ENCODE results near the gene RPH3AL.

Gene RPH3AL

GRCh38 chr17:338442-339192 is 14.0 kb downstream of the RPH3AL start:
- Histone ChIP-seq H3K4ac (ENCODE audit: low read length) (no peak overlapping the region), H3K4me3 (ENCODE audit: low read length in 2 of 2) (no peak overlapping the region), H4K91ac (ENCODE audit: low read depth, low read length, poor library complexity) (no peak overlapping the region), H3K9ac (ENCODE audit: low read depth, low read length, poor library complexity) (no peak overlapping the region), H2BK5ac (ENCODE audit: low read length) (no peak overlapping the region), H3K14ac (ENCODE audit: low read length) (no peak overlapping the region), H2AFZ (ENCODE audit: low read length) (no peak overlapping the region), H3K18ac (ENCODE audit: low read length) (peak overlapping the region; percentile 6), H4K8ac (ENCODE audit: low read depth, low read length) (no peak overlapping the region), H2BK15ac (ENCODE audit: low read length) (peak overlapping the region; percentile 15), H3K9me3 (replicated peaks in 1 of 2; ENCODE audit: control insufficient read depth in 2 of 2, insufficient read depth in 1 of 2, low read depth in 1 of 2, low read length in 2 of 2) (no peaks in the 10 kb centered on the region), H3K79me1 (ENCODE audit: low read depth, low read length) (peaks cover 7% of the 10 kb centered on the region), H2BK120ac (ENCODE audit: low read depth, low read length) (no peak overlapping the region), H3K27ac (replicated peaks; ENCODE audit: low read length) (no peak overlapping the region), H3K27me3 (ENCODE audit: control insufficient read depth in 3 of 3, insufficient read depth in 3 of 3, low read depth in 1 of 3, low read length in 3 of 3) (no peaks in the 10 kb centered on the region), H3K23ac (ENCODE audit: low read depth, low read length, poor library complexity) (no peak overlapping the region), H2BK12ac (ENCODE audit: low read length) (no peak overlapping the region), H3K4me1 (ENCODE audit: control insufficient read depth in 2 of 2, insufficient read depth in 1 of 2, low read depth in 1 of 2, low read length in 2 of 2) (peaks cover 4 to 10% of the 10 kb centered on the region in 2 donors), H3K36me3 (replicated peaks in 1 of 2; ENCODE audit: control insufficient read depth in 2 of 2, insufficient read depth in 2 of 2, low read length in 2 of 2) (no peaks in the 10 kb centered on the region), H2AK5ac (ENCODE audit: low read depth, low read length) (peak overlapping the region; percentile 15), H3K4me2 (ENCODE audit: insufficient read depth, low read length, poor library complexity, severe bottlenecking) (no peak overlapping the region)
- no CpG with 5 or more reads among the region's 19 CpGs for WGBS, 2 donors (ENCODE audit: extremely low coverage in 2 of 2, insufficient read length in 2 of 2, insufficient replicate concordance in 1 of 2)
- DNase-seq (ENCODE audit: low spot score) = no peak

DNA sequence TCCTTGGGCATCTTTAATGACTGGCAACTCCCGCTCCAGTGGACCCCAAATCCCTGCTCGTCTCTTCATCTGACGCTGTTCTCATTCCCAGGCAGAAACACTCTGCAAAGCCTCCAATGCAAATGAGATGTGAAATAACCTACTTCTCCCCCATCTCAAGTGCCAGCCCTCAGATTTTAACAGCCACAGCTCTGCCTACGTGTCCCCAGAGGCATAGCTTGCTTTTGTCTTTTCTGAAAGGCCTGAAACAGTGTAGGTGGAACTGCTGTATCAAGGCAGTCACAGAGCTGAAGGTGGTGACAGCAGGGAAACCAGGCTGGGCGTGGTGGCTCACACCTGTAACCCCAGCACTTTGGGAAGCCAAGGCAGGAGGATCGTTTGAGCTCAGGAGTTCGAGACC is 14.7 kb downstream of the RPH3AL start:
- H3K79me1 ChIP-seq (ENCODE audit: low read depth, low read length) = peaks cover 7% of the 10 kb centered on the region
- no peak overlapping the region for H3K23ac ChIP-seq (ENCODE audit: low read depth, low read length, poor library complexity)
- no peaks in the 10 kb centered on the region for H3K36me3 ChIP-seq (replicated peaks in 1 of 2; ENCODE audit: control insufficient read depth in 2 of 2, insufficient read depth in 2 of 2, low read length in 2 of 2)
- no CpG with 5 or more reads among the region's 7 CpGs for WGBS, 2 donors (ENCODE audit: extremely low coverage in 2 of 2, insufficient read length in 2 of 2, insufficient replicate concordance in 1 of 2)
- peak overlapping the region; percentile 54 for H2BK5ac ChIP-seq (ENCODE audit: low read length)
- no peak overlapping the region for H2BK15ac ChIP-seq (ENCODE audit: low read length)
- no peak overlapping the region for H3K9ac ChIP-seq (ENCODE audit: low read depth, low read length, poor library complexity)
- no peak overlapping the region for H3K4me2 ChIP-seq (ENCODE audit: insufficient read depth, low read length, poor library complexity, severe bottlenecking)
- H2AFZ ChIP-seq (ENCODE audit: low read length) = no peak overlapping the region
- H3K27me3 ChIP-seq (ENCODE audit: control insufficient read depth in 3 of 3, insufficient read depth in 3 of 3, low read depth in 1 of 3, low read length in 3 of 3) = no peaks in the 10 kb centered on the region
- no peak overlapping the region for H2BK12ac ChIP-seq (ENCODE audit: low read length)
- no peak overlapping the region for H3K27ac ChIP-seq (replicated peaks; ENCODE audit: low read length)
- DNase-seq (ENCODE audit: low spot score) = no peak
- H3K9me3 ChIP-seq (replicated peaks in 1 of 2; ENCODE audit: control insufficient read depth in 2 of 2, insufficient read depth in 1 of 2, low read depth in 1 of 2, low read length in 2 of 2) = no peaks in the 10 kb centered on the region
- no peak overlapping the region for H3K4me3 ChIP-seq (ENCODE audit: low read length in 2 of 2)
- H2BK120ac ChIP-seq (ENCODE audit: low read depth, low read length) = no peak overlapping the region
- no peak overlapping the region for H3K14ac ChIP-seq (ENCODE audit: low read length)
- no peak overlapping the region for H3K4ac ChIP-seq (ENCODE audit: low read length)
- H4K8ac ChIP-seq (ENCODE audit: low read depth, low read length) = no peak overlapping the region
- H3K4me1 ChIP-seq (ENCODE audit: control insufficient read depth in 2 of 2, insufficient read depth in 1 of 2, low read depth in 1 of 2, low read length in 2 of 2) = peaks cover 5 to 10% of the 10 kb centered on the region in 2 donors
- H3K18ac ChIP-seq (ENCODE audit: low read length) = no peak overlapping the region
- H2AK5ac ChIP-seq (ENCODE audit: low read depth, low read length) = peak overlapping the region; percentile 3
- no peak overlapping the region for H4K91ac ChIP-seq (ENCODE audit: low read depth, low read length, poor library complexity)

GRCh38 chr17:337453-337852 is 15.2 kb downstream of the RPH3AL start:
- H3K4me3 ChIP-seq (ENCODE audit: low read length in 2 of 2) = peak overlapping the region in 1 of 2 donors; percentile 24
- no peak overlapping the region for H3K14ac ChIP-seq (ENCODE audit: low read length)
- no peak overlapping the region for H2BK12ac ChIP-seq (ENCODE audit: low read length)
- H3K4ac ChIP-seq (ENCODE audit: low read length) = no peak overlapping the region
- peak overlapping the region; percentile 54 for H2BK5ac ChIP-seq (ENCODE audit: low read length)
- no peak overlapping the region for H2BK120ac ChIP-seq (ENCODE audit: low read depth, low read length)
- H3K36me3 ChIP-seq (replicated peaks in 1 of 2; ENCODE audit: control insufficient read depth in 2 of 2, insufficient read depth in 2 of 2, low read length in 2 of 2) = no peaks in the 10 kb centered on the region
- no peaks in the 10 kb centered on the region for H3K27me3 ChIP-seq (ENCODE audit: control insufficient read depth in 3 of 3, insufficient read depth in 3 of 3, low read depth in 1 of 3, low read length in 3 of 3)
- peaks cover 7% of the 10 kb centered on the region for H3K79me1 ChIP-seq (ENCODE audit: low read depth, low read length)
- H3K18ac ChIP-seq (ENCODE audit: low read length) = peak overlapping the region; percentile 33
- H3K4me1 ChIP-seq (ENCODE audit: control insufficient read depth in 2 of 2, insufficient read depth in 1 of 2, low read depth in 1 of 2, low read length in 2 of 2) = peaks cover 5 to 10% of the 10 kb centered on the region in 2 donors
- DNase-seq (ENCODE audit: low spot score) = no peak
- peak overlapping the region; percentile 32 for H2BK15ac ChIP-seq (ENCODE audit: low read length)
- H4K91ac ChIP-seq (ENCODE audit: low read depth, low read length, poor library complexity) = no peak overlapping the region
- H3K9ac ChIP-seq (ENCODE audit: low read depth, low read length, poor library complexity) = no peak overlapping the region
- H4K8ac ChIP-seq (ENCODE audit: low read depth, low read length) = no peak overlapping the region
- no peaks in the 10 kb centered on the region for H3K9me3 ChIP-seq (replicated peaks in 1 of 2; ENCODE audit: control insufficient read depth in 2 of 2, insufficient read depth in 1 of 2, low read depth in 1 of 2, low read length in 2 of 2)
- no peak overlapping the region for H3K4me2 ChIP-seq (ENCODE audit: insufficient read depth, low read length, poor library complexity, severe bottlenecking)
- no peak overlapping the region for H3K27ac ChIP-seq (replicated peaks; ENCODE audit: low read length)
- no CpG with 5 or more reads among the region's 15 CpGs for WGBS, 2 donors (ENCODE audit: extremely low coverage in 2 of 2, insufficient read length in 2 of 2, insufficient replicate concordance in 1 of 2)
- peak overlapping the region; percentile 3 for H2AK5ac ChIP-seq (ENCODE audit: low read depth, low read length)
- H2AFZ ChIP-seq (ENCODE audit: low read length) = no peak overlapping the region
- H3K23ac ChIP-seq (ENCODE audit: low read depth, low read length, poor library complexity) = no peak overlapping the region

DNA sequence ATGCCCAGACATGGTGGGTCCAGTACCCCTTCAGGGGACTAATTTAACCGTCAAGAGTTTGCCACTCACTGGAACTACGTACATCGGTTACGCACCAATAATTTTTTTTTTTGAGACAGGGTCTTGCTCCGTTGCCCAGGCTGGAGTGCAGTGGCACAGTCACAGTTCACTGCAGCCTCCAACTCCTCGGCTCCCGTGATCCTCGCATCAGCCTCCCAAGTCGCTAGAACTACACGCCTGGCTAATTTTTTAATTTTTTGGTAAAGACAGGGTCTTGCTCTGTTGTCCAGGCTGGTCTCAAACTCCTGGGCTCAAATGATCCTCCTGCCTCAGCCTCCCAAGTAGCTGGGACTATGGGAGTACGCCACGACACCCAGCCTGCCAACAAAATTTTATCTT is 15.6 kb downstream of the RPH3AL start:
- no CpG with 5 or more reads among the region's 12 CpGs for WGBS, 2 donors (ENCODE audit: extremely low coverage in 2 of 2, insufficient read length in 2 of 2, insufficient replicate concordance in 1 of 2)

More for the DNA sequence above, 15.6 kb downstream of the RPH3AL start:
- Histone ChIP-seq H3K23ac (ENCODE audit: low read depth, low read length, poor library complexity) (no peak overlapping the region), H3K4me1 (ENCODE audit: control insufficient read depth in 2 of 2, insufficient read depth in 1 of 2, low read depth in 1 of 2, low read length in 2 of 2) (peaks cover 5 to 10% of the 10 kb centered on the region in 2 donors), H3K27me3 (ENCODE audit: control insufficient read depth in 3 of 3, insufficient read depth in 3 of 3, low read depth in 1 of 3, low read length in 3 of 3) (no peaks in the 10 kb centered on the region), H3K4me3 (ENCODE audit: low read length in 2 of 2) (no peak overlapping the region), H2BK12ac (ENCODE audit: low read length) (no peak overlapping the region), H2BK5ac (ENCODE audit: low read length) (peak overlapping the region; percentile 54), H3K4me2 (ENCODE audit: insufficient read depth, low read length, poor library complexity, severe bottlenecking) (no peak overlapping the region), H2AFZ (ENCODE audit: low read length) (no peak overlapping the region), H3K9ac (ENCODE audit: low read depth, low read length, poor library complexity) (no peak overlapping the region), H3K27ac (replicated peaks; ENCODE audit: low read length) (no peak overlapping the region), H3K14ac (ENCODE audit: low read length) (no peak overlapping the region), H3K36me3 (replicated peaks in 1 of 2; ENCODE audit: control insufficient read depth in 2 of 2, insufficient read depth in 2 of 2, low read length in 2 of 2) (no peaks in the 10 kb centered on the region), H2BK15ac (ENCODE audit: low read length) (peak overlapping the region; percentile 38), H2AK5ac (ENCODE audit: low read depth, low read length) (peak overlapping the region; percentile 71), H3K79me1 (ENCODE audit: low read depth, low read length) (peaks cover 7% of the 10 kb centered on the region), H2BK120ac (ENCODE audit: low read depth, low read length) (no peak overlapping the region), H4K91ac (ENCODE audit: low read depth, low read length, poor library complexity) (no peak overlapping the region), H4K8ac (ENCODE audit: low read depth, low read length) (no peak overlapping the region), H3K4ac (ENCODE audit: low read length) (no peak overlapping the region), H3K18ac (ENCODE audit: low read length) (no peak overlapping the region), H3K9me3 (replicated peaks in 1 of 2; ENCODE audit: control insufficient read depth in 2 of 2, insufficient read depth in 1 of 2, low read depth in 1 of 2, low read length in 2 of 2) (no peaks in the 10 kb centered on the region)
- no peak for DNase-seq (ENCODE audit: low spot score)
